GM13976 (cell line): Measurements from ENCODE around the gene MTFMT.

Experiments
- DNase-seq: peaks from one replicate; pipeline ENCODE4 v3.0.0; 2012; ENCODE audit warnings: low spot score
- in situ Hi-C: fragments of 300-500 bp; cut with MboI; formaldehyde crosslinking; loops from one replicate; pipeline ENCODE4 v1.12.0; 2022; ENCODE audit warnings: low sequenced_read_pairs, mixed read lengths, inconsistent platforms; ENCODE audit not compliant: unreplicated experiment
- TF ChIP-seq, protein P1 (sequence below): IDR thresholded peaks from 2 replicates; pipeline ENCODE4 v1.5.1; 2012; ENCODE audit warnings: borderline replicate concordance, mild to moderate bottlenecking; ENCODE audit not compliant: insufficient read depth; ENCODE audit errors: extremely low read depth, missing control alignments, control extremely low read depth

Gene MTFMT

DNA sequence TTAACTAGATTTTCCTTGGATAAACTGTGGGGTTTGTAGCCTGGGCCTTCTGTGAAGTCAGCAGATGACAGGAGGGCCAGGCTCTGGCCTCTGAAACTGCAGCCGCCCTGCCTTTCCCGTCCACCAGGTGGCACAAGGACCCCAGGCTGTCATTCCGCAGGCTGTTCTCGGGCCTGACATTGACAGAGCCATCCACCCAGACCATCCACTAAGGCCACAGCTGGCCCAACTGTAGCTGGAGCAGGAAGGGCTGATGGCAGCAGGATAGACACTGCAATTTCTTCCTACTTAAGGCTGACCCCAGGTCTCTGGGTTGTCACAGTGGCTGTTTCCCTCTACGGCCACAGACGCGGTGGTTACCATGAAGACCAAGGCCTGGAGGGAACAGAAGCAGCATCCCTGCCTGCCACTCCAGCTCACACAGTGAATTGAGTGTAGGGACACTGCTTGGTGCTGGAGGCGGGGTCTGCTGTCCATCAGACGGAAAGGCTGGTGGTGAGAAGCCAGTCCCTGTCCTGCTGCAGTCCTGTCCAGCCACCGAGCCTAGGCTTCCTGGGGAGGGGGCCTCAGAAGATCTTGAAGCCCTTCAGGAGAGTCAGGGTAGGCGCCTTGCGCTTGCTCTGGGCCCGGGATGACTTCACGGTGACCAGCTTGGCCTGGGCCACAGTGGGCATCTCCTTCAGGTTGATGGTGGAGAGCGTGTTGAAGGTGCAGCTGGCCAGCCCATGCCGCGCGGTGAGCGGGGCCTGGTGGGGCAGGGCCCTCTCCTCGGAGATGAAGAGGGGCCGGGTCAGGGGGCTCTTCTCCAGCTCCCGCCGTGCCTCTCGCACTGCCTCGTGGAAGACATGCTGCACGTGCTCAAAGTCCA lies 25.1 kb upstream of the MTFMT start:
- TF ChIP-seq, protein P1, sequence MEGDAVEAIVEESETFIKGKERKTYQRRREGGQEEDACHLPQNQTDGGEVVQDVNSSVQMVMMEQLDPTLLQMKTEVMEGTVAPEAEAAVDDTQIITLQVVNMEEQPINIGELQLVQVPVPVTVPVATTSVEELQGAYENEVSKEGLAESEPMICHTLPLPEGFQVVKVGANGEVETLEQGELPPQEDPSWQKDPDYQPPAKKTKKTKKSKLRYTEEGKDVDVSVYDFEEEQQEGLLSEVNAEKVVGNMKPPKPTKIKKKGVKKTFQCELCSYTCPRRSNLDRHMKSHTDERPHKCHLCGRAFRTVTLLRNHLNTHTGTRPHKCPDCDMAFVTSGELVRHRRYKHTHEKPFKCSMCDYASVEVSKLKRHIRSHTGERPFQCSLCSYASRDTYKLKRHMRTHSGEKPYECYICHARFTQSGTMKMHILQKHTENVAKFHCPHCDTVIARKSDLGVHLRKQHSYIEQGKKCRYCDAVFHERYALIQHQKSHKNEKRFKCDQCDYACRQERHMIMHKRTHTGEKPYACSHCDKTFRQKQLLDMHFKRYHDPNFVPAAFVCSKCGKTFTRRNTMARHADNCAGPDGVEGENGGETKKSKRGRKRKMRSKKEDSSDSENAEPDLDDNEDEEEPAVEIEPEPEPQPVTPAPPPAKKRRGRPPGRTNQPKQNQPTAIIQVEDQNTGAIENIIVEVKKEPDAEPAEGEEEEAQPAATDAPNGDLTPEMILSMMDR: peak; percentile 80
- in situ Hi-C loops: no loop called here
- peak; percentile 87 for DNase-seq

DNA sequence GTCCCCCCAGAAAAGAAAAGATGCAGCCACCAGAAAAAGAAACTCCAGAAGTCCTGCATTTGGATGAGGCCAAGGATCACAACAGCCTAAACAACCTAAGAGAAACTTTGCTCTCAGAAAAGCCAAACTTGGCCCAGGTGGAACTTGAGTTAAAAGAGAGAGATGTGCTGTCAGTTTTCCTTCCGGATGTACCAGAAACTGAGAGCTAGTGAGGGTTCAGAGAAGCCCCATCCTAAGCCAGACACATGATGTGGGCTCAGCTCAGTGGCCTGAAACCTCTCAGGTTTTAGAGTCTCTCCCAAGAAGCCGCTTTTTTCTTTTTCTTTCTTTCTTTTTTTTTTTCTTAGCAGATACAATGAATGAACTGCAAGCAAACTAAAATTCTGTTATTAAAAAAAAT lies 23.5 kb upstream of the MTFMT start:
- in situ Hi-C loops: no loop called here
- TF ChIP-seq, protein P1: no peak
- DNase-seq: no peak

DNA sequence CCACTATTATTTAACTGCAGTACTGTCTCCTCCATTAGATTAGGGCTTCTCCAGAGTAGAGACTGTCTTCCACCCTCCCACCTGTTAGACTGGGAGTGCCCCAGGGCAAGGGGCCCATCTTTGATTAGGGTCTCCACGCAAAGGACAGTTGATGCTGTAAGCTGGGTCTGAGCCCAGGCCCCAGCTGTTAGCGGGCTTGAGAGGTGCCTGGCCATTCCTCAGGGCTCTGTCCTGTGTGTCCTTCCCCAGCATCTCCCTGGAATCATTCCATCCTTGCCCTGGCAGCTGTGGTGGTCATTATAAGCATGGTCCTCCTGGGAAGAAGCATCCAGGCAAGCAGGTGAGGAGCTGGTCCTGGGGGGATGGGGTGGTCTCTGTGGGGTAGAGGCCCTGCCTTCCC lies 21.8 kb upstream of the MTFMT start:
- in situ Hi-C loops: no loop called here
- TF ChIP-seq, protein P1: no peak
- no peak for DNase-seq

DNA sequence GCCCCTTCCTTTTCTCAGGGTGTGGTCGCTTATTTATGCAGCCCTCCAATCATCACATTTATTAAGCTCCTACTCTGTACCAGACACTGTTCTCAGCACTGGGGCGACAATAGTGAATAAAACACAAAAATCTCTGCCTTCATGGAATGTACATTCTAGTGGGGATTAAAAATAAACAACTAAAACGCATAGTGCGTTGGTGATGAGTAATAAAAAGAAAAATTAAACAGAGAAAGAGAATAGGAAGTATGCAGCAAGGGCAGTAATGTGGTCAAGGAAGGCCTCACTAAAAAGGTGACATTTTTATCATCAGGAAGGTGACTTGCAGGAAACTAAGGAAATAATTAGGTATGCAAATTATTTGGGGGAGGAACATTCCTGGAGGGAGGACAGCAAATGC lies 20.8 kb upstream of the MTFMT start:
- in situ Hi-C loops: no loop called here
- DNase-seq: no peak
- TF ChIP-seq, protein P1: no peak

DNA sequence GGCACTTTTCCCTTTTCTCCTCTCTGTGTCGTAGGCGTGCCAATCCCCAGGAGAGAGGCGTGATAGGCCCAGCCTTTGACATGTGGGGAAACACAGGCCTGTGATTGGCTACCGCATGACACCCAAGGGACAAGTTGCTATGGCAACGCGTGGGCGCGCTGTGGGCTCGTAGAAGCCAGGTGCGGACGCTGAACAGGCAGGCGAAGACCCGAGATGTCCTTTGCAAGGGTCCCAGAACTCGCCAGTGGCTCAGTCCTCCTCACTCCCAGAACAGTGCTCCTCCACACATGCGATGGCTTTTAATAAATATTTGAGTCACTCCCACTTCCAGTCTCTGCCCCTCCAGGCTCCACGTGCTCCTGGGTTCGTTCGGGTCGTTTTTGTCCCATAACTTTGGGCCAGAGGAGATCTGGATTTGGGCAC lies 20.0 kb upstream of the MTFMT start:
- peak; percentile 96 for DNase-seq
- in situ Hi-C loops: loop anchor here (25.0 kb wide), 1 partner anchor 238 kb away; the partner anchor contains the start of genes PARP16 and RNU5A-1
- TF ChIP-seq, protein P1: no peak

DNA sequence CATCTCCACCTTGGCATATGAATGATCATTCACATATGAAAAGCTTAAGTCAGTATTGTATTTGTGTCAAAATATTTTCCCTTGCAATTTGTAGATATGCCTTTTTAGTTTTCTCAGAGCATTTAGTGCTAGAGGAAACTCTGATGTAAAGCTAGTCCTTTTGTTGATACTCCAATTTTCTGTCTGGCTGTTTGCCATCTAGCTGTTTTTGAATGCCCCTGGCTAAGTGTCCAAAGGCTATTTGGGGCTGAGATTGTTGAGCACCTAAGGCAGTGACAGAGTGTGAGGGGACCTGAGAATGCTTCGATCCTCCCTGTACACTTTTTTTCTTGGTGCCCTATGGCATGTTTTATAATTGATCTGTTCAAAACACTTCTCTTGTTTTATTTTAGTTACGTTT lies 18.8 kb upstream of the MTFMT start:
- TF ChIP-seq, protein P1: no peak
- in situ Hi-C loops: loop anchor here (25.0 kb wide), 1 partner anchor 239 kb away; the partner anchor contains the start of genes PARP16 and RNU5A-1
- no peak for DNase-seq
